HG03342 (cell line): Measurements from ENCODE around the gene HGS.
A peak's percentile ranks its signal among the peaks of the same experiment; 100 is the strongest.
"Not testable (repeated sequence)": the region's sequence is repeated elsewhere in the genome, so short reads cannot be mapped to it uniquely, and the experiment has no call there.

Experiments
- ATAC-seq: cut with Tn5 transposase; IDR thresholded peaks from one replicate; pipeline ENCODE4 v1.9.1; 2021; ENCODE audit warnings: mild to moderate bottlenecking, moderate library complexity; ENCODE audit not compliant: unreplicated experiment

The HGS gene

GRCh38 chr17:81656118-81656743 is 27.6 kb upstream of the HGS start, which contains the start of gene PDE6G:
Gene PDE6G, minus strand, starts transcription at chr17:81656542. Its CDS starts 3,237 bp downstream, at chr17:81653305.
- ATAC-seq, result no peak

GRCh38 chr17:81656835-81657234 is 27.0 kb upstream of the HGS start:
- no peak for ATAC-seq

DNA sequence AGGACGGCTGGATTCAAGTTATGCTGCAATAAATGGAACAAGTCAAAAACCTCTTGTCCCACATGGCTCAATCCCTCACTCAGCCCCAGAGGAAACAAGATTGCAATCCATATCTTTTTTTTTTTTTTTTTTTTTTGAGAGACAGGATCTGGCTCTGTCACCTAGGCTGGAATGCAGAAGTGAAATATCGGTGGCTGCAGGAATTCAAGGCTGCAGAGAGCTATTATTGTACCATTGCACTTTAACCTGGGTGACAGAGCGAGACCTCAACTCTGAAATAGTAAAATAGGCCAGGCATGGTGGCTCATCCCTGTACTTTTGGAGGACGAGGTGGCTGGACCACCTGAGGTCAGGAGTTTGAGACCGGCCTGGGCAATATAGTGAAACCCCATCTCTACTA is 24.8 kb upstream of the HGS start:
- no peak for ATAC-seq

DNA sequence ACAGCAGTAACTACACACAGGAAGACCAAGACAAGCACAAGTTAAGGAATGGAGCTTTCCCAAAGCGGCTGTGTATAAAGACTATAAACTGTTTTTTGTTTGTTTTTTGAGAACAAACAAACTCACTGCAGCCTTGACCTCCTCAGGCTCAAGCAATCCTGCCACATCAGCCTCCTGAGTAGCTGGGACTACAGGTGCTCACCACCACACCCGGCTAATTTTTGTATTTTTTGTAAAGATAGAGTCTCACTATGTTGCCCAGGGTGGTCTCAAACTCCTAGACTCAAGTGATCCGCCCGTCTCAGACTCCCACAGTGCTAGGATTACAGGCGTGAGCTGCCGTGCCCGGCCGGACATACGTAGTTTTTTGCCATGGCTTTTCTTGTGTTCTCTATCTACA is 23.4 kb upstream of the HGS start:
- ATAC-seq, result no peak

GRCh38 chr17:81662002-81662401 is 21.8 kb upstream of the HGS start:
- no peak for ATAC-seq

GRCh38 chr17:81664051-81664470 is 19.8 kb upstream of the HGS start:
- ATAC-seq, result no peak

- ATAC-seq, result no peak
These were observed 18.4 kb upstream of the HGS start for GRCh38 chr17:81665205-81666091.

- peak; percentile 16 for ATAC-seq
These were observed 17.8 kb upstream of the HGS start for GRCh38 chr17:81666092-81666341.

- ATAC-seq, result peak; percentile 89
These were observed 17.2 kb upstream of the HGS start, which contains the start of the genes CCDC137 and OXLD1 for GRCh38 chr17:81666342-81667191. Gene CCDC137, plus strand, starts transcription at chr17:81666737. Its CDS starts 30 bp downstream, at chr17:81666767. Gene OXLD1, minus strand, starts transcription at chr17:81666605. Its CDS starts 28 bp downstream, at chr17:81666577.

- no peak for ATAC-seq
These were observed 16.1 kb upstream of the HGS start for GRCh38 chr17:81667754-81668153.

DNA sequence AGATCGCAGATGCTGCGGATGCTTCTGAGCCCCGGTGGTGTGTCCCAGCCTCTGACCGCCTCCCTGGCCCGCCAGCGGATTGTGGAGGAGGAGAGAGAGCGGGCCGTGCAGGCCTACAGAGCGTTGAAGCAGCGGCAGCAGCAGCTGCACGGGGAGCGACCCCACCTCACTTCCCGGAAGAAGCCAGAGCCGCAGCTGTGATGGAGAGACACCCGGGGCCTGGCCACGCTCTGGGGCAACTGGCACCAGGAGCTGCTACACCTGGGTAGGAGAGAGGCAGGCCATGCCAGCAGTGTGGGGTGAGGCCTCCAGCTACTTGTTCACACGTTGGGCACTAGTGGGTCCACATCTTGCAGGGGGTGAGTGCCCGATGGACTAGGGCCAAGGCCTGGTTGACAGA is 11.3 kb upstream of the HGS start:
- ATAC-seq, result no peak

GRCh38 chr17:81672954-81673353 is 10.9 kb upstream of the HGS start:
- no peak for ATAC-seq

GRCh38 chr17:81673561-81674258 is 10.1 kb upstream of the HGS start:
- no peak for ATAC-seq

GRCh38 chr17:81675515-81676221 is 8.1 kb upstream of the HGS start:
- ATAC-seq, result not testable (repeated sequence)

- no peak for ATAC-seq
These were observed 6.9 kb upstream of the HGS start for GRCh38 chr17:81676906-81677305.

DNA sequence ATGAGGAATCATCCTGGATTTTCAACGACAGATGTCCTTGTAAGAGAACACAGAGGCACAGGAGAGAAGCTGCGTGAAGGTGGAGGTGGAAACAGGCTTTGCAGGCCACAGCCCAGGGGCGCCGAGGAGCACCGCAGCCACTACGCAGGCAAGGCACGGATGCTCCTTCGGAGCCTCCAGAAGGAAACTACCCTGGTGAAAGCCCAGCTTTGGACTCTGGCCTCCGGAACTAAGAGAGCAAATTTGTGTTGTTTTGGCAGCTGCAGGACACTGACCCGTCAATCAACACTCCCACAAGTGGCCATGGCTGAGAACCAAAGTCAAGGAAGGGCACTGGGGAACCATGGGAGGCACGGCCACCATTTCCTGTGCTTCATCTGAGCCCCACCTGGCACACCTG is 3.7 kb upstream of the HGS start:
- ATAC-seq, result no peak

GRCh38 chr17:81681672-81682071 is 2.1 kb upstream of the HGS start:
- ATAC-seq, result no peak

DNA sequence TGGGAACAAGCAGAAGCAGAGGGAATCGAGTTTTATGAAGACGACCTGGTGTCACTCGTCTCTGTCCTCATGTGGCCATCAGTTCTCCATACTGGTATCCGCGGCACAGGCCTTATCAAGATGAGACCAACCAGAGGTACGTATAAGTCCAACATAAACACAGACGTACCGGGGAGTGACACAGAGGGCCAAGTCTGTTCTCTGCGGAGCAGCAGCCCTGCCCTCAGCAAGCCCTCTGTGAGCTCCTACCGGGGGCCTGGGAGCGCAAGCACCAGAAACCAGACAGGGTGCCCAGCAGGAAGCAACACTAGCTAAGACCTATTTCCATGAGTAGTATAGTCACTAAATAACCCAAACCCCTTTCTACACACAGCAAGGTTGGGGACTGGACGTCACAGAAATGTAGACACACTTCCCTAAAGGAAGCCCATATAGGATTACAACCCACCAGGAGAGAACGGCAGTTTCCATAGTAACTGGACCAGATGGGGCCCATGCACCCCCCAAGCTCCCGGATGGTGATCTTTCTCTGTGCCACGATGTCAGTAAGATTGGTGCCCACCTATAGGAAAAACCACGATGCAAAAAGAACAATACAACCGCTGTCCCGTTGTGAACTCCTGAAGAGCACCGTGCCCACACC is 1.1 kb upstream of the HGS start:
- ATAC-seq, result no peak

DNA sequence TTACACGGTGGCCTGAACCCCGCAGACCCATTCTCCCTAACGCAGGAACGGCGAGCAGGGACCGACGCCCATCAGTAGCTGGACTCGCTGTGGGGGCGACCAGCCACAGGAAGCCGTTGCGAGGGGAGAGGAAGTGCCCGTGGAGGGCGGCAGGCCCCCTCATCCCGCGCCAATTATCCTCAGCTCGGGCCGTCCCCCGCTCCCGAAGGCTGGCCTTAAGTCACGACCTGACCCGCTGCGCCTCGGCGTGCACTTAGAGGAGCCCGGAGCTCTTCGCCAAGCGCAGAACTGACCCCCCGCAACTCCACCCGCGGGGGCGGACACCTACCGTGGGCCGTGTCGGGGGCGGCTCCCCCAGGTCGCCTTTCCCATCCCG is 615 bp upstream of the HGS start:
- ATAC-seq, result no peak

- no peak for ATAC-seq
These were observed 666 bp downstream of the HGS start for GRCh38 chr17:81684442-81684911.
